GM18498 (cell line): ENCODE data around the gene MAPRE2.

Source experiments
- ATAC-seq: cut with Tn5 transposase; IDR thresholded peaks from one replicate; pipeline ENCODE4 v1.9.1; 2021; ENCODE audit warnings: mild to moderate bottlenecking, moderate library complexity; ENCODE audit not compliant: unreplicated experiment

The MAPRE2 gene

GRCh38 chr18:35118641-35119040 is 77.4 kb downstream of the MAPRE2 start:
- no peak for ATAC-seq

- no peak for ATAC-seq
These were observed 79.8 kb downstream of the MAPRE2 start for GRCh38 chr18:35121038-35121437.

GRCh38 chr18:35121531-35121930 is 80.3 kb downstream of the MAPRE2 start:
- ATAC-seq = no peak

- ATAC-seq = peak; percentile 61
These were observed 81.5 kb downstream of the MAPRE2 start for GRCh38 chr18:35122586-35123224.

GRCh38 chr18:35123811-35124210 is 82.6 kb downstream of the MAPRE2 start:
- ATAC-seq = no peak

GRCh38 chr18:35127201-35127600 is 86.0 kb downstream of the MAPRE2 start:
- ATAC-seq = no peak

- ATAC-seq = no peak
These were observed 87.5 kb downstream of the MAPRE2 start for GRCh38 chr18:35128675-35129074.

GRCh38 chr18:35130236-35130635 is 89.0 kb downstream of the MAPRE2 start:
- no peak for ATAC-seq

GRCh38 chr18:35131387-35132020 is 90.3 kb downstream of the MAPRE2 start:
- no peak for ATAC-seq

- no peak for ATAC-seq
These were observed 91.0 kb downstream of the MAPRE2 start for GRCh38 chr18:35132021-35132902.

GRCh38 chr18:35134190-35134730 is 93.0 kb downstream of the MAPRE2 start:
- ATAC-seq = no peak

- ATAC-seq = no peak
These were observed 93.7 kb downstream of the MAPRE2 start for GRCh38 chr18:35134791-35135531.

- no peak for ATAC-seq
These were observed 95.0 kb downstream of the MAPRE2 start for GRCh38 chr18:35136248-35136647.

- no peak for ATAC-seq
These were observed 95.7 kb downstream of the MAPRE2 start for GRCh38 chr18:35136885-35137284.

- no peak for ATAC-seq
These were observed 96.4 kb downstream of the MAPRE2 start for GRCh38 chr18:35137632-35138031.

GRCh38 chr18:35138773-35139172 is 97.6 kb downstream of the MAPRE2 start:
- no peak for ATAC-seq

GRCh38 chr18:35139517-35139916 is 98.3 kb downstream of the MAPRE2 start:
- no peak for ATAC-seq

- ATAC-seq = no peak
These were observed 99.9 kb downstream of the MAPRE2 start for GRCh38 chr18:35141077-35141476.

GRCh38 chr18:35141567-35142274 is 100.5 kb downstream of the MAPRE2 start:
- no peak for ATAC-seq

- no peak for ATAC-seq
These were observed 101.0 kb downstream of the MAPRE2 start for GRCh38 chr18:35142275-35142615.
